GM19239 (cell line): ENCODE results near the gene NPHP4.

Experiments used
- DNase-seq: peaks from one replicate; pipeline ENCODE4 v3.0.0; 2011; ENCODE audit warnings: low spot score; ENCODE audit not compliant: insufficient read length
- FAIRE-seq: peaks from 2 replicates; lab custom pipeline; 2011; peaks lifted over from hg19 to GRCh38; lab: Jason Lieb, UNC

The NPHP4 gene

GRCh38 chr1:5918275-5918649 is 74.0 kb downstream of the NPHP4 start:
- no peak for FAIRE-seq
- DNase-seq: no peak

- FAIRE-seq (no peak), DNase-seq (no peak)
Measured at GRCh38 chr1:5917591-5918274, 74.5 kb downstream of the NPHP4 start.

GRCh38 chr1:5917281-5917590 is 75.0 kb downstream of the NPHP4 start:
- no peak for FAIRE-seq
- DNase-seq: no peak

GRCh38 chr1:5916572-5917280 is 75.5 kb downstream of the NPHP4 start:
- no peak for FAIRE-seq
- no peak for DNase-seq

DNA sequence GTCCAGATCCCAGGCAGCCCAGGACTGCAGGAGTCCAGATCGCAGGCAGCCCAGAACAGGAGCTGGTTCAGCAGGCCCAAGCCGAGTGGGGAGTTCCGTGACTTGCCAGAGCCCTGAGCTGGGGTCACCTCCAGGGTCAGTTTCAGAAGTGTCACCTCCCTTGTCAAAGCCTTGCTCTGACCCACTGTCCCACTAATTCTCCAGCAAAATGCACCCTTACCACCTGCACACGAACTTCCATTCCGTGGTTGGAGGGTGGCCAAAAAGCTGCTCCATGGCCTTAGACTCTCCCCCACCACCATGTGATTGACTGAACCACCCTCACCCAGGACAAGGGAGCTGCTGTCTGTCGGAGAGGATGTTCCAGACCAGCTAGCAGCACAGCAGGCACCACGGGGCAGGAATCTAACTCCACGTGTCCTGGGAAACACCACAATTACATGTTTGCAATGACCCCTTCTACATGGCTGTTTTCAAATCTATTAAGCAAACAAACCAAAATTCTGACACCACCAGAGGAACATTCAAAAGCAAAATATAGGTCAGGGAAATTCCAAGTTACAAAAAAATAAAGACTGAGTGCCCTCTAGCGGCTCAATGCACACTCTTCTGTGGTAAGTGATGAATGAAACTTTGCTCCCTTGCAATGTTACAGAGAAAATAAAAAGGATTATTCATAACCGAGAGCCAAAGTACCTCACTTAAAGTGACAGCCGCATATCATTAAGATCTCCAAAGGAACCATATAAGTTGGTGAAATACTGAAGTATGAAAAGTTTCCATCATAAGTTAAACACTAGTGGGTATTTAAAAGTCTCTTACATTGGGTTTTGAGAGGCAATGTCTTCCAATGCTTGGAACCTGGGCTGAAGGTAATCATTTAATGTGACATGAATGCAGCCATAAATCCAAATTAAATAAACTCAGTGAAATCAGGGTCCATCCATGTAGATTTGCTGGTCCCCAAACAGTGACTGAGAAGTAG is 76.3 kb downstream of the NPHP4 start:
- peak; percentile 75 for FAIRE-seq

GRCh38 chr1:5914676-5915365 is 77.4 kb downstream of the NPHP4 start:
- DNase-seq (no peak), FAIRE-seq (no peak)

More for the DNA sequence above, 76.3 kb downstream of the NPHP4 start:
- DNase-seq: peak; percentile 46

DNA sequence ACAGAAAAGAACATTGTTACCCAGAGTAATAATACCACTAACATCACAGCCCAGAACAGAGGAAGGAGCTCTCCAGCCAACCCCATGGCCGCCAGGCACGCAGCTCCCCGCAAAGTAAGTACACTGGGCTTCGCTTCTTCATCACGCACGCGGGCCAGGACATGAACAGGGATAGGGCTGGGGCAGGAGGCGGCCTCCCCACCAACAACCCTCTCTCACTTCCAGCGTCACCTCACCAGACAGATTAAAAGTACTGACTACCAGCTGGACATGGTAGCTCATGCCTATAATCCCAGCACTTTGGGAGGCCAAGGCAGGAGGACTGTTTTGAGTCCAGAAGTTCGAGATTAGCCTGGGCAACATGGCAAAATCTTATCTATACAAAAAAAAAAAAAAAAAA is 78.3 kb downstream of the NPHP4 start:
- FAIRE-seq: no peak
- no peak for DNase-seq

- FAIRE-seq: no peak
- DNase-seq: no peak
Measured at GRCh38 chr1:5913078-5913845, 79.0 kb downstream of the NPHP4 start.

- FAIRE-seq: no peak
Measured at GRCh38 chr1:5911871-5912271, 80.4 kb downstream of the NPHP4 start.

DNA sequence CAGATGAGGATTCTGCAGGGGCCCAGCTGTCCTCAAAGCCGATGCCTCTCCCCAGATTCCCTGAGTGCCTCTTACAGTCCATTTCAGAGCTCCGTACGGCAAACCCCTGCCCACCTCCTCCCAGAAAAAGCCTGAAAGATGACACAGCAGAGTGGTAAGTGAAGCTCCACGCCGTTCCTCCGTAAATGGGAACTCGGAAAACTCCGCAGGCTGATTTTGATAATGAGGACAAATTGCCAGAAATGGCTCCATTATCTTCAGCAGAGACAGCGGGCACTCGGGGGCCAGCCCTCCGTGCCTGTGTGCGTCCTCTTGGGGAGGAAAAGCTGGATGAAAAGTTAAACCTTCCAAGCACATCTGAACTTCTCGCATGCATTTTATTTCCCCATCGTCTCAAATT is 81.1 kb downstream of the NPHP4 start:
- DNase-seq (no peak), FAIRE-seq (no peak)

More at GRCh38 chr1:5911871-5912271, 80.4 kb downstream of the NPHP4 start:
- DNase-seq: no peak

DNA sequence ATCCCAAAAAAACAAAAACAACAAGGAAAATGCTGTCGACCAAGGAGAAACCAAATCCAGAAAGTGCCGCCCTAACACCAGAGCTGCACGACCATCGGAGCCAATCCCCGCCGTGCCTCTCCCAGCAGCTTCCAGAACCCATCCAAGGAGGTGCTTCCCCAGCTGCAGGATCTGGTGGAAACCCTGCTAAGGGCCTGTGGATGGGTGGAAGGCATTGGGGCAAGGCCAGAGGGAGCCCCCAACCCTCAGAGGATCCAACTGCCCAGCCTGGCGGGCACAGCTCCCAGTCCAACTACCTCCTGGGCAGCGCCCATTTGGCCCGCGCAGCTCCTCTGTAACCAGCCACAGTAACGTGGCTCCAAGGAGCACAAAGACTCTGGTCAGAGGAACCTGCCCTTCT is 81.6 kb downstream of the NPHP4 start:
- no peak for FAIRE-seq

GRCh38 chr1:5910276-5910620 is 82.0 kb downstream of the NPHP4 start:
- no peak for DNase-seq
- no peak for FAIRE-seq

More for the DNA sequence above, 81.6 kb downstream of the NPHP4 start:
- DNase-seq: no peak

DNA sequence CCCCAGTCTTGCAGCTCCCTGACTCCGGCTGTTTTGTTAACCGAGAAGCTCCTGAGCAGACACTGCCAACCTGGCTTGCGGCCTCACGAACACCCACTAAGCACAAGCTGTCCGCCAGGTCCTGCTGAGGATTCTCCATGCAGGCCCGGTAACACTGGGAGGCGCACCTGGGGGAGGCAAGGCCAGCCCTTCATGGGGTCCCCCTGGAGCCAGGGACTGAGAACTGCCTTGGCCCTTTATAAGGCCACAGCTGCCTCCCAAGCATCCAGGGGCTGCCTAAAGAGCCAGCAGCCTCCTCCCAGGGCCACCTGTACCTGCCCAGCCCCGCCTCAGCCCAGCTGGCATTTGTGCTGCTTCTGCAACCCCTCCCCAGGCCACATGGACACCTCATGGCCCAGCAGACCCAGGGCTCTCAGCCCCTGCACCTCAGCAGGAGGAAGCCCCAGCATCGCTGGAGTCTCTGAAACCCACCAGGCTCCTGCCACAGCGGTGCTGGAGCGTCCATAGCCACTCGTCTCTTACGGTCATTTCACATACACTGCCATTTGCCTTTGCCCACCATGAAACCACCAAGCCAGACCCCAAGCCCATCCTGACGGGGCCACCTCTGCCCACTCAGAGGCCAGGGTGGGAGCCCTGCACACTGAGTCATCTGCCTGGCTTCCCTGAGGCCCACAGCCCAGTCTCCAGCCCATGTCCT is 82.5 kb downstream of the NPHP4 start:
- FAIRE-seq (no peak), DNase-seq (no peak)

GRCh38 chr1:5908461-5909375 is 83.5 kb downstream of the NPHP4 start:
- FAIRE-seq (no peak), DNase-seq (no peak)

DNA sequence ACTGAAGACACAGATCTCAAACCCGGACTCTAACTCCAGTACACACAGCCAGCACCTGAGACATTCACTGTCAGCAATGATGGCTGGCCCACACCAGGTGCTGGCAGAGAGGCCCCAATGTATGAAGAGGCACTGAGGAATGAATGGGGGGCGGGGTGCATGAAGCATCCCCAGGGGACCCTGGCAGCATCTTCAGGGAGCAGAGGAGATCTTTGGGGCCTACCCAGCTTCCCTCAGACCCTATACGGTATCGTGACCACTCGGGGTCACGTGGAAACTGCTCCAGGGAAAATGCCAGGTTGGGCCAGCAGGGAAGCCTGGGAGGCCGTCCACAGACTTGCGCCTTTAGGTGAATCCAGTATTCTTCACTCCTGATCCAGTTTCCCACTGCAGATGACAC is 84.3 kb downstream of the NPHP4 start:
- DNase-seq: no peak
- no peak for FAIRE-seq

DNA sequence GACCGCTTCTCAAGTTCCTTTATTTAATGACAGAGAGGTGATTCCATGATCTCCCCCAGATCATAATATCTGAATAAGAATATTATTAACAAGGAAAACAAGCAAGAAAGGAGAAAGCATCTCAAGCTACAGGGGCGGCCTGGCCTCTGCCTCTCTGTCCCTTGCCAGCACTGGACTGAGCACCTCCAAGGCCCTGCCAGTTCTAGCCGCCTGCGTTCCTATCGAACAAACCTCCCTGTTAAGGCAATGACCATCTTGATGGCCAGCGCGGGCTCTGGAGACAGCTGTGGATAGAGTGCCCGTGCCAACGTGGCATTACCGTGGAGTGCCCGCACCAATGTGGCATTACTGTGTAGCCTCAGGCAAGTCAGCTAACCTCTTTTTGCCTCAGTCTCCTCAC is 84.8 kb downstream of the NPHP4 start:
- DNase-seq (no peak), FAIRE-seq (no peak)

DNA sequence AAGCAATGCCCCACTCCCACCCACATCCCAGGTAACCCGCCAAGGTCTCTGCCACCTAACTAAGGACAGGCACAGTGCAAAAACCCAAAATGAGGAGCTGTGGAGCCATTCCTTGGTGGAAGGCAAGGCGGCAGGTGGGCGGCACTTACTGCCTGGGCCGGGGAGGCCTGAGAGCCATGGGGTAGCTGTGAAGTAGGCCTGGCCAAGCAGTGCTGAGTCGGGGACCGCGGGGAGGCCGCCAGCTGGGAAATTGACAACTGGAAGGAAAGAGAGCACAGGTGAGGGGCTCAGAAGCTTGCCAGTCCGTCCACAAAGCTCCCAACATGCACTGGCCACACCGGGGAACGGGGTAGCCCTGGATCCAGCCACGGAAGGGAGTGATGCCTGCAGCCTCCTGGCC is 85.3 kb downstream of the NPHP4 start:
- FAIRE-seq (no peak), DNase-seq (no peak)

- no peak for DNase-seq
- FAIRE-seq: no peak
Measured at GRCh38 chr1:5906116-5906515, 86.1 kb downstream of the NPHP4 start.
